OCI-LY1 (cell line): ENCODE measurements around the gene CDC42BPA.

ENCODE experiments used
- EZH2 ChIP-seq: fragments of 200-600 bp; sonication (generic), shearing (Covaris generic); IDR thresholded peaks from 2 replicates; pipeline ENCODE4 v1.8.0; 2017; ENCODE audit warnings: borderline replicate concordance, mixed run types, mild to moderate bottlenecking, antibody characterized with exemption, low read length, moderate library complexity, mixed read lengths
- TF ChIP-seq, protein P1 (sequence below): fragments of 200-600 bp; sonication (generic), shearing (Covaris generic); IDR thresholded peaks from 2 replicates; pipeline ENCODE4 v1.5.1; 2017; ENCODE audit warnings: mild to moderate bottlenecking, antibody characterized with exemption, low read length, moderate library complexity, mixed read lengths

DNA sequence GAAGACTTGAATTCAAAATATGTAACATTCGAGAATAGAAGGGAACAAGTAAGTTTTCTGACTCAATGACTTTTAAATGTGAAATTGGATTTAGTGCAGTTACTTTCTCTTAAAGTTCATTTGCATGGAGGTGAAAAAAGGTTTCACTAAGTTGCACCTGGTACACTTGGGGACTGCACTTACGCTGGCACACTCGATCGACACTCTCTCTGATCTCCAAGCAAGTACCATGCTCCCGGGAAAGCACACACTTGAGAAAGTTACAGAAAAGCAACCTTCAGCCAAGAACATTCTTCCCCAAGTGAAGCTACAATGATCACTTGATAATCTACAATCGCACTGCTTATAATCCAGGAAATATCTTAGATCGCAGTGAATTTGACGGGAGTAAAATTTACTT, 315.1 kb downstream of the CDC42BPA start:
- TF ChIP-seq, protein P1, sequence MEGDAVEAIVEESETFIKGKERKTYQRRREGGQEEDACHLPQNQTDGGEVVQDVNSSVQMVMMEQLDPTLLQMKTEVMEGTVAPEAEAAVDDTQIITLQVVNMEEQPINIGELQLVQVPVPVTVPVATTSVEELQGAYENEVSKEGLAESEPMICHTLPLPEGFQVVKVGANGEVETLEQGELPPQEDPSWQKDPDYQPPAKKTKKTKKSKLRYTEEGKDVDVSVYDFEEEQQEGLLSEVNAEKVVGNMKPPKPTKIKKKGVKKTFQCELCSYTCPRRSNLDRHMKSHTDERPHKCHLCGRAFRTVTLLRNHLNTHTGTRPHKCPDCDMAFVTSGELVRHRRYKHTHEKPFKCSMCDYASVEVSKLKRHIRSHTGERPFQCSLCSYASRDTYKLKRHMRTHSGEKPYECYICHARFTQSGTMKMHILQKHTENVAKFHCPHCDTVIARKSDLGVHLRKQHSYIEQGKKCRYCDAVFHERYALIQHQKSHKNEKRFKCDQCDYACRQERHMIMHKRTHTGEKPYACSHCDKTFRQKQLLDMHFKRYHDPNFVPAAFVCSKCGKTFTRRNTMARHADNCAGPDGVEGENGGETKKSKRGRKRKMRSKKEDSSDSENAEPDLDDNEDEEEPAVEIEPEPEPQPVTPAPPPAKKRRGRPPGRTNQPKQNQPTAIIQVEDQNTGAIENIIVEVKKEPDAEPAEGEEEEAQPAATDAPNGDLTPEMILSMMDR: no peak
- TF ChIP-seq EZH2: no peak
